ENCODE data around the gene ACIN1. TPM values are rescaled to one million over a fixed set of nuclear protein-coding genes. Genes with fewer than 3 reads are reported as not detected.

ACIN1 gene
- total and polyA plus RNA-seq, 2 of the 13 experiments (the other 11 are each of a cell fraction or from before 2014, with no cell fraction given) = 165 to 183 TPM

- TF ChIP-seq SMARCE1 (IDR thresholded peaks at IDR 0.05; ENCODE audit: borderline replicate concordance) (no peak), HNF1A (IDR thresholded peaks at IDR 0.05; ENCODE audit: low read depth) (no peak), HNF1A (CRISPR knock-in tag; IDR thresholded peaks at IDR 0.05; ENCODE audit: borderline replicate concordance) (no peak), ZNF274 (CRISPR knock-in tag; IDR thresholded peaks at IDR 0.05) (no peak), FOXO1 (CRISPR knock-in tag; IDR thresholded peaks at IDR 0.05) (peak; percentile 20; the same call in 1 of the 2 replicates), MTF1 (CRISPR knock-in tag; IDR thresholded peaks at IDR 0.05) (no peak), HMG20A (CRISPR knock-in tag; IDR thresholded peaks at IDR 0.05; ENCODE audit: borderline replicate concordance) (peak; percentile 7; the same call in 1 of the 2 replicates), TRAFD1 (CRISPR knock-in tag; IDR thresholded peaks at IDR 0.05; ENCODE audit: borderline replicate concordance) (no peak), KLF15 (CRISPR knock-in tag; IDR thresholded peaks at IDR 0.05; ENCODE audit: borderline replicate concordance) (no peak), BCL6 (CRISPR knock-in tag; IDR thresholded peaks at IDR 0.05) (0 out of 2 replicates have a peak, but pooled peaks have one; percentile 1), HIC2 (CRISPR knock-in tag; IDR thresholded peaks at IDR 0.05; ENCODE audit: low read depth) (0 out of 2 replicates have a peak, but pooled peaks have one; percentile 10), U2AF1 (optimal IDR thresholded peaks at IDR 0.05; ENCODE audit: low read depth, low read length) (no peak), ZNF512 (CRISPR knock-in tag; IDR thresholded peaks at IDR 0.05) (no peak), SNAPC2 (CRISPR knock-in tag; IDR thresholded peaks at IDR 0.05) (0 out of 2 replicates have a peak, but pooled peaks have one; percentile 22), RFX3 (CRISPR knock-in tag; IDR thresholded peaks at IDR 0.05) (no peak; the same call in 1 of the 2 replicates), ZNF230 (CRISPR knock-in tag; IDR thresholded peaks at IDR 0.05) (no peak), ZNF225 (CRISPR knock-in tag; IDR thresholded peaks at IDR 0.05) (no peak), SATB2 (CRISPR knock-in tag; IDR thresholded peaks at IDR 0.05) (no peak), ZNF614 (CRISPR knock-in tag; IDR thresholded peaks at IDR 0.05; ENCODE audit: borderline replicate concordance) (peak; percentile 10; the same call in 1 of the 2 replicates), CENPX (CRISPR knock-in tag; IDR thresholded peaks at IDR 0.05) (no peak), ZNF615 (CRISPR knock-in tag; IDR thresholded peaks at IDR 0.05; ENCODE audit: borderline replicate concordance) (no peak)
Measured at GRCh38 chr14:23035303-23036144, 59.4 kb downstream of the ACIN1 start (continued).

All from HepG2 (cell line).